GM18505 (cell line): Measurements from ENCODE around the gene C8G.

ENCODE experiments used
- ATAC-seq: cut with Tn5 transposase; IDR thresholded peaks from one replicate; pipeline ENCODE4 v1.9.1; 2021; ENCODE audit not compliant: unreplicated experiment
- POLR2A ChIP-seq: IDR thresholded peaks from 4 replicates; pipeline ENCODE4 v1.6.1; 2011; ENCODE audit warnings: borderline replicate concordance; ENCODE audit not compliant: insufficient read depth, insufficient read length; ENCODE audit errors: extremely low read depth

The C8G gene

DNA sequence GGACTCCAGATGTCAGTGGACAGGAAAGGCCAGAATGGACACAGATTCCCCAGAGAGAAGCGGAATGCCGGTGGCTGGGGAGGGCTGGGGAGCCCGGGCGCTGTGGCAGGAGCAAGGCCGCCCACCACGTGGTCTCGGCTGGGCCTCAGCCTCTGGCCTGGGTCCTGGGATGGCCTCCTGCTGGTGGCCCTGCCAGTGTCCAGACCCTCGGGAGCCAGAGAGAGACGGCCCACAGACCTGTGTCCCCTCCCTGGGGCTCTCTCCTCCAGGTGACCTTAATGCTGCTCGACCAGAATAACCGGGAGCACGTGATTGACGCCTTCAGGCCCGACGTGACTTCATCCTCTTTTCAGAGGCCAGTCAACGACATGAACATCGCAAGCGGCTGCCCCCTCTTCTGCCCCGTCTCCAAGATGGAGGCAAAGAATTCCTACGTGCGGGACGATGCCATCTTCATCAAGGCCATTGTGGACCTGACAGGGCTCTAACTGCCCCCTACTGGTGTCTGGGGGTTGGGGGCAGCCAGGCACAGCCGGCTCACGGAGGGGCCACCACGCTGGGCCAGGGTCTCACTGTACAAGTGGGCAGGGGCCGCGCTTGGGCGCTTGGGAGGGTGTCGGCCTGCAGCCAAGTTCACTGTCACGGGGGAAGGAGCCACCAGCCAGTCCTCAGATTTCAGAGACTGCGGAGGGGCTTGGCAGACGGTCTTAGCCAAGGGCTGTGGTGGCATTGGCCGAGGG lies 19.5 kb upstream of the C8G start:
- no peak for TF ChIP-seq POLR2A
- ATAC-seq, result no peak

GRCh38 chr9:136926154-136926704 lies 18.8 kb upstream of the C8G start:
- no peak for TF ChIP-seq POLR2A
- ATAC-seq, result no peak

DNA sequence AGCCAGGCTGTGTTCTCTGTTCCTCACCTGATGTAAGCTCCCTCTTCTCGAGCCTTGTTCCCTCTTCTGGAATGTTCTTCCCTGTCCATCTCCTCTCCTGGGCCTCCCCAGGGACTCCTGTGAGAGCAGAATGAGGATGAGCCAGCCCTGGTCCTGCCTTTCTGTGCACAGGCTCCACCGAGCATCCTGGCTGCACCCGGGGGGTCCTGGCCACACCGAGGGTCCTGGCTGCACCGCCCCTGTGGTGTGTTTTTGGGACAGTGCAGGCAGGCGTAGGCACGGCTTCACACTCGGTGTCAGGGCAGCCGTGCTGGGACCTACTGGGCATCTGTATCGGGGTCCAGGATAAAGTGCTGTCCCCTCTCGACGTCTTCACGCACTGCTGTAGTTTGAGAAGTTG lies 18.3 kb upstream of the C8G start:
- TF ChIP-seq POLR2A, result no peak
- ATAC-seq, result no peak

DNA sequence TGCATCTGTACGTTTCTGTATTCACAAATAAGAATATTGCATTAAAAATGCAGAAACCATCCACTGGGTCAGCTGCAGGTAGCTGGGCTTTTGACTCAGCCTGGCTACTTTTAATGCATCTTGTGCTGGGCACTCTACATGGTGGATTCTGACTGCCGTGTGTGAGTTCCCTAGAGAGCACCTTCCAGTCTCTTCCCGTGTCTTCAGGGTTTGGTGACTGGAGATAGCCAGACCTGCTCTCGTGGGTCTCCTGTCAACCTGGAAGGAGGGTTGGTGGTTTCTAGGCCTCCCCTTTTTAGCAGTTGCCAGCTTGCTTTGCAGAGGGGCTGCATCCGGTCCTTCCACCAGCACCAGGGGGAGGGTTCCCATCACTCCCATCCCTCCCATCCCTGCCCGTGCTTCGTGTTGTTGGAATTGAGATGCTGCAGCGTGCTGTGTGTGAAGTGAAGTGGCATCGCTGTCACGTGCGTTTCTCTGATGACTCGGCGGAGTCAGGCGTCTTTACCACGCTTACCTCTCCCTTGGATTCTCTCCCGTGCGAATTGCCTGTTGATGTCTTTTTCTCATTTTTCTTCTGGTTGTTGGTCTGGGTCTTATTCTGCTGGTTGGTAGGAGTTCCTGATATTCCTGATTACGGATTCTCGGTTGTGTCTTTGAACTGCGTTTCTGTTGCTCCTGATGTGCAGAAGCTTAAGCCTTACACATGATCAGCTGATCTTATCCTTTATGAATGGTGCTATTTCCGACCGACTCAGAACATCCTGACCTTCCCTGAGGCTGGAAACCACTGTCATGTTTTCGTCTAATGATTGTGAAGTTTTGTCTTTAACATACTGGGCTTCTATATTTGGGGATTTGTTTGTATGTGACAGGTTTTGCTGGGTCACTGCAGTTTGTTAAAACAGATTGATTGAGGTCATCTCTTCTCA lies 17.4 kb upstream of the C8G start:
- no peak for TF ChIP-seq POLR2A
- ATAC-seq, result no peak

DNA sequence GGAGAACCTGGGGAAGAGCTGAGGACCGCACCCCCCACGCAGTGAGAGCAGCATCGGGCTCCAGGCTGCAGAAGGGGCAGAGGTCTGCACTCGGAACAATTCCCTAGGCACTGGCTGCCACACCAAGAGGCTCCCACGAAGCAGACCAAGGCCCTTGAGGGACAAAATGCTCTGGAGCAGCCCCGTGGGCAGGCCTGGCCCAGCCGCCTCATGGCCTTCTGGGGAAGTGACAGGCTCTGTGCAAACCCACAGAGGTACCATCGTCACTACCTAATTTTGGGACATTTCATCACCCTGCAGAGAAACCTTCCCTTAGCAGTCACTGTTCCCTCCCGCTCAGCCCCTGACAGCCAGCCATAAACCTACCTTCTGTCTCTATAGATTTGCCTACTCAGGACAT lies 16.5 kb upstream of the C8G start:
- no peak for ATAC-seq
- TF ChIP-seq POLR2A, result no peak

DNA sequence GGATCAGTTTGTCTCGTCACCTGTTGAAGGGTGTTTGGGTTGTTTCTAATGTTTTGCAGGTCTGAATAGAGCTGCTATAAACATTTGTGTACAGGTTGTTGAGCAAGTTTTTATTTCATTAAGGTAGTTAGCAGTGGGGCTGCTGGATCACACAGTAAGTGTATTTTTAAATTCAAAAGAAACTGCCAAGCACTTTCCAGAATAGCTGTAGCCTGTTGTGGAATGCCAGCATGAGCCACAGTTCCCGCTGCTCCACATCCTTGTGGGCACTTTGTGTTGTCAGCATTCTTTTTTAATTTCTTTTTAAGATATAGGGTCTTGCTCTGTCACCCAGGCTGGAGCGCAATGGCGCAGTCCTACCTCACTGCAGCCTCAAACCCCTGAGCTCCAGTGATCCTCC lies 15.0 kb upstream of the C8G start:
- ATAC-seq, result no peak
- no peak for TF ChIP-seq POLR2A

DNA sequence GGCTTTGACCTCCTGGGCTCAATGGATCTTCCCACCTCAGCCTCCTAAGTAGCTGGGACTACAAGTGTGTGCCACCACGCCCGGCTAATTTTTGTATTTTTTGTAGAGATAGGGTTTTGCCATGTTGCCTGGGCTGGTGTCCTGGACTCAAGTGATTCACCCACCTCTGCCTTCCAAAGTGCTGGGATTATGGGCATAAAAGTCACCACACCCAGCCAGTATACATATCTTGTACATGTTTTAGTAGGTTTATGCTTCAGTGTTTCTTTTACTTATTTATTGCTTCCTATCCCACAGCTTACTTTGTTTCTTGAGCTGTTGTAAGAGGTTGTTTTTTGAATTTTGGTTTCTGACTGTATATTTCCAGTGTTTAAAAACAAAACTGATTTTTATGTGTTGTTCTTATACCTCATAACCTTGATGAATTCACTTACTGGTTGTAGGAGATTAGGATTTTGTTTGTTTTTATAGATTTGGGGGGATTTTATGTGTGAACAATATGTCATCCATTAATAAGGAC lies 13.4 kb upstream of the C8G start:
- ATAC-seq, result no peak
- TF ChIP-seq POLR2A, result no peak

GRCh38 chr9:136934277-136934676 lies 10.8 kb upstream of the C8G start:
- no peak for TF ChIP-seq POLR2A
- ATAC-seq, result no peak

GRCh38 chr9:136935651-136936050 lies 9.4 kb upstream of the C8G start:
- TF ChIP-seq POLR2A, result no peak
- no peak for ATAC-seq

DNA sequence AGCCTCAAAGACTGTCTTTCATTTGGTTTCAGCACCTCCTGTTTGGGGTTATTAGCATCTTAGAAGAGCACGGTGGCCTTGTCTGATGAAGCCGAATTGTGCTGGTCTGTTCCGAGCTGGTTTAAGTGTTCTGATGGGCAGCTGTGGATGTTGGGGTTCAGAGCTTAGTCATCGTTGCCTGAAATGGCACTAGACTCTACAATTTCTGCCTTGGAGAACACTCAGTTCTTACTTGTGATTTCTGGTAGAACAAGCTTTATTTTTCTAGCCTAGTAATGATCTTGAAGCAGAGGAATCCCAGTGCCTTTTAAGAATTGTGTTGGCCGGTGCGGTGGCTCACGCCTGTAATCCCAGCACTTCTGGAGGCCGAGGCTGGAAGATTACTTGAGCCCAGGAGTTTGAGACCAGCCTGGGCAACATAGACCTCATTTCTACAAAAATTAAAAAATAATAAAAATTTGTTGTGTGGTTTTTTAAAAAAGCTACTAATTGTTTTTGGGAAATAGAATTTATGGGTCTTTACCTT lies 8.3 kb upstream of the C8G start:
- TF ChIP-seq POLR2A, result no peak
- no peak for ATAC-seq

- no peak for ATAC-seq
- no peak for TF ChIP-seq POLR2A
Measured at GRCh38 chr9:136937186-136938001, 7.6 kb upstream of the C8G start.

DNA sequence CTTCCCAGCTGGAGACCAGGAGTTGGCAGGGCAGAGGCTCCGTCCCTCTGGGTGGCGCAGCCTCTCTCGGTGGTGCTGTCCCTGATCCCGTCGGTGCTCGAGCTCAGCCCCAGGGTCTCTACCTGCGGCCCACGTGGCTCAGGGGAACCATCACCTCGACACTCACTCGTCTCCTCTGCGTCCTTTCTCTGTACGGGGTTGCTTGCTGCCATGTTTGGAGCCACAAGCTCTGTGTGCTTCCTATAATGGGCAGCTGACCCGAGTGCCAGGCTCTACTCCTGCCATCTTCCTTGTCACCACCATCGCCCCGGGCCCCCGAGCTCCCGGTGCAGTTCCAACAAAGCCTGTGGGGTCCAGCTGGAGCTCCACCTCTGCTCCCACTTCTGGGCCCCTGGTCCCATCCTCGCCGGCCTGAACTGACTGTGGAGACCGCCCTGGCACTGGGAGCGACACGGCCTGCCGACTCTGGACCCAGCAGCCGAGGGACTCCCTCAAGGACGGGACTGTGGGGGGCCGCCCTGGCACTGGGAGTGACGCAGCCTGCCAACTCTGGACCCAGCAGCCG lies 5.5 kb upstream of the C8G start:
- ATAC-seq, result no peak
- no peak for TF ChIP-seq POLR2A
